Common myeloid progenitor, CD34-positive (primary cell): Measurements from ENCODE around the gene VPS33A.
A peak's percentile ranks its signal among the peaks of the same experiment; 100 is the strongest.

Source experiments
- CTCF ChIA-PET: fragments of 350-600 bp; sonication (Branson Sonifier 250); formaldehyde crosslinking; loops from one replicate; lab custom pipeline; 2021; ENCODE audit warnings: antibody characterized with exemption; lab: Charles Lee
- POLR2A ChIA-PET: fragments of 350-600 bp; sonication (Branson Sonifier 250); formaldehyde crosslinking; loops from one replicate; lab custom pipeline; 2021; ENCODE audit warnings: antibody characterized with exemption; lab: Charles Lee
- DNase-seq, 3 donors: peaks; one replicate each; pipeline versions ENCODE4 v3.0.0 to v3.0.0-alpha.2; 2013
- H3K27ac ChIP-seq, 2 experiments: 1 replicate in 1 of 2; 2 replicates in 1 of 2; pipeline ENCODE4 v1.7.0; 2013; ENCODE audit warnings: inconsistent platforms in 2 of 2, low read length in 2 of 2, mild to moderate bottlenecking in 2 of 2, low read depth in 1 of 2, moderate library complexity in 1 of 2; ENCODE audit not compliant: severe bottlenecking in 2 of 2, insufficient read depth in 1 of 2, poor library complexity in 1 of 2
- H3K27me3 ChIP-seq, 5 experiments: replicated peaks in 2 of 5; 1 replicate in 3 of 5; 2 replicates in 2 of 5; pipeline versions ENCODE4 v1.6.1 to v1.7.0; 2013; ENCODE audit warnings: low read length in 4 of 5, mild to moderate bottlenecking in 2 of 5, moderate library complexity in 2 of 5, inconsistent platforms in 1 of 5; ENCODE audit not compliant: insufficient read depth in 5 of 5, control insufficient read depth in 4 of 5
- H3K36me3 ChIP-seq, 4 experiments: 1 replicate in 2 of 4; 2 replicates in 2 of 4; pipeline versions ENCODE4 v1.6.1 to v1.7.0; 2013; ENCODE audit warnings: low read length in 3 of 4, control low read depth in 1 of 4, mild to moderate bottlenecking in 1 of 4; ENCODE audit not compliant: control insufficient read depth in 4 of 4, insufficient read depth in 4 of 4
- H3K4me1 ChIP-seq, 4 experiments: 1 replicate in 3 of 4; 2 replicates in 1 of 4; pipeline versions ENCODE4 v1.6.1 to v1.7.1; 2013; ENCODE audit warnings: low read length in 3 of 4, mild to moderate bottlenecking in 3 of 4, control low read depth in 1 of 4, inconsistent platforms in 1 of 4, moderate library complexity in 1 of 4; ENCODE audit not compliant: control insufficient read depth in 4 of 4, insufficient read depth in 4 of 4; ENCODE audit errors: control extremely low read depth in 1 of 4
- H3K4me3 ChIP-seq, 7 experiments: 1 replicate in 4 of 7; 2 replicates in 3 of 7; pipeline versions ENCODE4 v1.5.1 to v1.7.0; 2013; ENCODE audit warnings: mild to moderate bottlenecking in 7 of 7, low read length in 6 of 7, moderate library complexity in 6 of 7, inconsistent platforms in 2 of 7, low read depth in 2 of 7, control low read depth in 1 of 7; ENCODE audit not compliant: insufficient read depth in 4 of 7, control insufficient read depth in 1 of 7; ENCODE audit errors: extremely low read depth in 1 of 7
- H3K9me3 ChIP-seq, 5 experiments: 1 replicate in 4 of 5; 2 replicates in 1 of 5; pipeline versions ENCODE4 v1.6.1 to v1.7.1; 2013; ENCODE audit warnings: low read length in 4 of 5, mild to moderate bottlenecking in 2 of 5, inconsistent platforms in 1 of 5, low read depth in 1 of 5, moderate library complexity in 1 of 5; ENCODE audit not compliant: control insufficient read depth in 4 of 5, insufficient read depth in 2 of 5; ENCODE audit errors: control extremely low read depth in 1 of 5
- WGBS: methylation state at CpG from one replicate; pipeline ENCODE4 v1.1.5; 2013; ENCODE audit not compliant: insufficient coverage; 5-methylcytosine and 5-hydroxymethylcytosine counted together

The VPS33A gene

DNA sequence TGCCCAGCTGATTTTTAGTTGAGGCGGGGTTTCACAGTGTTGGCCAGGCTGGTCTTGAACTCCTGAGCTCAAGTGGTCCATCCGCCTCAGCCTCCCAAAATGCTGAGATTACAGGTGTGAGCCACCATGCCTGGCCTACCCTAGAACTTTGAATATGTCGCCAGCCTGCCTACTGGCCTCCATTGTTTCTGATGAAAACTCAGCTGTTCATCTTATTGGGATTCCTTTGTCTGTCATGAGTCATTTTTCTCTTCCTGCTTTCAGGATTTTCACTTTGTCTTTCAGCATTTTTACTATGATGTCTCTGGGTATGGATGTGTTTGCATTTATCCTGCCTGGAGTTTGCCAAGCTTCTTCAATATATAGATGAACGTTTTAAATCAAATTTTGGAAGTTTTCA is 70.9 kb downstream of the VPS33A start:
- POLR2A ChIA-PET = no interaction called here
- Histone ChIP-seq H3K36me3 (no peaks in the 10 kb centered on the region), H3K27me3 (peaks cover 0 to 4% (median 0%) of the 10 kb centered on the region in 5 experiments)

GRCh38 chr12:122194804-122195203 is 71.5 kb downstream of the VPS33A start:
- no peaks in the 10 kb centered on the region for H3K4me1 ChIP-seq
- H3K36me3 ChIP-seq = no peaks in the 10 kb centered on the region
- 80% methylated on average over 1 of the region's 1 CpG for WGBS
- ChIA-PET CTCF (interaction anchor here (0.7 to 4.8 kb wide), 4 partner anchors 36 to 65 kb away, joined by 3 to 27 read pairs (median 4); no protein-coding TSS in a partner anchor), POLR2A (no interaction called here)
- H3K9me3 ChIP-seq = peaks cover 0 to 3% (median 0%) of the 10 kb centered on the region in 5 experiments
- no peaks in the 10 kb centered on the region for H3K27me3 ChIP-seq
- DNase-seq = no peak
- no peak overlapping the region for H3K27ac ChIP-seq
- no peak overlapping the region for H3K4me3 ChIP-seq

More for the DNA sequence above, 70.9 kb downstream of the VPS33A start:
- WGBS = 100% methylated on average over 3 of the region's 4 CpGs
- H3K27ac ChIP-seq = no peak overlapping the region
- H3K9me3 ChIP-seq = peaks cover 0 to 3% (median 0%) of the 10 kb centered on the region in 5 experiments
- CTCF ChIA-PET = interaction anchor here (0.7 to 1.2 kb wide), 5 partner anchors 25 to 69 kb away, joined by 3 to 4 read pairs (median 3); no protein-coding TSS in a partner anchor
- DNase-seq = no peak
- no peak overlapping the region for H3K4me3 ChIP-seq
- H3K4me1 ChIP-seq = no peaks in the 10 kb centered on the region

- no peak overlapping the region for H3K4me3 ChIP-seq
- ChIA-PET POLR2A (no interaction called here), CTCF (interaction anchor here (1.0 to 4.8 kb wide), 11 partner anchors 9 to 166 kb away, joined by 3 to 27 read pairs (median 4); no protein-coding TSS in a partner anchor)
- no peak for DNase-seq
- WGBS = 96% methylated on average over 7 of the region's 11 CpGs
- H3K4me1 ChIP-seq = no peaks in the 10 kb centered on the region
- no peaks in the 10 kb centered on the region for H3K27me3 ChIP-seq
- H3K9me3 ChIP-seq = peaks cover 0 to 3% (median 0%) of the 10 kb centered on the region in 5 experiments
- H3K36me3 ChIP-seq = no peaks in the 10 kb centered on the region
- H3K27ac ChIP-seq = no peak overlapping the region
Observed at GRCh38 chr12:122192441-122192840, 73.9 kb downstream of the VPS33A start.

DNA sequence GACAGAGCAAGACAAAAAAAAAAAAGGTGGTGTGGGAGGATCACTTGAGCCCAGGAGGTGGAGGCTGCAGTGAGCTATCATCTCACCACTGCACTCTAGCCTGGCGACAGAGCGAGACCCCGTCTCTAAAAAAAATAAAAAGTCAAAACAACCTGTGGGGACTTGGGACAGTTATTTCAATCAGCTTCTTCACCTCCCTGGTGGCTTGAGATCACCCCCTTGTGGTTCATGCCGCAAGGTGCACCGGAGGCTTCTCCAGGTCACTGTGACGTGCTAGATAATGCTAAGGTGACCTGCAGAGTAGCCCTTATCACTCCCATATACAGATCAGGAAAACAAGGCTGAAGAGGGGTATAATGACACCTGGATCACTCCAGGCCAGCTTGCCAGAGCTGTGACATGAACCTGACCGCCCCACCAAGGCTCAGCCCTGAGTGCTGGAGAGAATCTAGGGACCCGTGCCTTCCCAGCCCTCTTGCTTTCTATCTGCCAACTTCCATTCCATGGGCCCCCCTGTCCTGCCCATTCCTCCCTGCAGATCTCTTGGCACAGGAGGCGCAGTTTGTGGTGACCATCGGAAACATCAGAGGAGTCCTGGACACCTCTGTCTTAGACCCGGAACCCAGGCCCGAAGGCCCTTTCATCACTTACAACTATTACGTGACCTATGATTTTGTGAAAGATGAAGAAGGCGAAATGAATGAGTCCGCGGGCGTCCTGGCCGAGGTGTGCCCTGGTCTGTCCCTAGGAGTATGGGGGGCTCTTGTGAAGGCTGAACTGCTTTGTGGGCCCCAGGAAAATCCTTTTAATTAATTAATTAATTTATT is 75.2 kb downstream of the VPS33A start:
- 49% methylated on average over 8 of the region's 18 CpGs for WGBS
- peak; percentile 71 to 86 (median 80) for DNase-seq
- Histone ChIP-seq H3K4me3 (no peak overlapping the region), H3K4me1 (no peaks in the 10 kb centered on the region), H3K27ac (no peak overlapping the region), H3K27me3 (no peaks in the 10 kb centered on the region), H3K9me3 (peaks cover 0 to 3% (median 0%) of the 10 kb centered on the region in 5 experiments), H3K36me3 (no peaks in the 10 kb centered on the region)
- ChIA-PET POLR2A (no interaction called here), CTCF (interaction anchor here (0.6 to 4.8 kb wide), 30 partner anchors 10 to 336 kb away, joined by 3 to 27 read pairs (median 4); partner anchors contain the start of genes IL31 and RSRC2)

DNA sequence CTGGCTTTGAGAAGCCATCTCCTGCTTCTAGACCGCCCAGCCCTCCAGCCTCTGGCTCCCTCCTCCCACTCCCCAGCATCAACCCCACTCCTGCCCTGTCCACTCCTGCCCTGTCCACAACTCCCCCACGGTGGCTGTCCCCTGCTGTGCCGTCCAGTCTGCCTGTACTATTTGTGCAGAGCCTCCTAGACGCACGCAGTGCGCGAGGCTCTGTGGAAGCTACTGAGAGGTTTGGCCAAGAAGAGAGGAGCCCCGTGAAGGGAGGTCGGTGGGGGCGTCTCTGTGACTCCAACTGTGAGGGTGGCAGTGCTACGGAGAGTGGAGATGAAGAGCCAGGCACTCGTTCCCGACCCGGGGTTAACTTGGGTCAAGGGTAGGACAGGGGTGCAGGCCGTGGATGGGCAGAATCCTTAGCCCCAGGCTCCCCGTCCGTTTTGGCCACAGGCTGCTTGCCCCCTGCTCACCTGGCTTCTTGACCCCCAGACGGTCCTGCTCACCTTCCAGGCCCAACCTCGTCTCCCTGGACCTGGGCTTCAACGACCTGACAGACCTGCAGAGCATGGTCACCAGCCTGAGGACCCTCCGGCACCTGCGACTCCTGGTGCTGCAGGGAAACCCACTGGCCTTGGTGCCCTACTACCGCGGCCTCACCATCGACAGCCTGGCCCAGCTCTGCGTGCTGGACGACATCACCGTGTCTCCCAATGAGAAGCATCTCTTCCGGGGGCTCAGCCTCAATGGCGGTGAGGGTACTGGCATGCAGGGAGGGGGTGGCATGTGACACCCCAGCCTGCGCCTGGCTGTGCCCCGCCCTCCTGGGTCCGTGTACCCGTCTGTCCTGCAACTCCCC is 76.4 kb downstream of the VPS33A start:
- H3K27ac ChIP-seq = no peak overlapping the region

DNA sequence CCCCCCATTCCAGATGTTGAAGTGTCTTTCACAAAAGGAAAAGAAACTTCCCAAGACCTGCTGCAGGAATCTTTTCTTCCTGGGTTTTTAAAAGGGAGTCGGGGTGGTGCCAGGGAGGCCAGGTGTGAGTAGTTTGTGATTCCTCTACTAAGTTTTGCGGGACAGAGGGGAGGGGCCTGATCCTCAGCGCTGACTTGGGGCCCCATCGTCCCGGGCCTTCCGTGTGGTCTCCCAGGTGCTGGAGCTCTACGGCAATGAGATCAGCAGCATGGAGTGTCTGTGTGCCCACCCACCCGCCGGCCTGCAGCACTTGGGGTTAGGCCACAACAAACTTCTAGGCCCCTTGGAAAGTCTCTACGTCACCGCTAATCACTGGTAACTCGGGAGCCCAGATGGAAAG is 78.8 kb downstream of the VPS33A start:
- Histone ChIP-seq H3K27me3 (no peaks in the 10 kb centered on the region), H3K9me3 (no peaks in the 10 kb centered on the region), H3K4me1 (peaks cover 0 to 20% (median 19%) of the 10 kb centered on the region in 4 experiments), H3K27ac (no peak overlapping the region), H3K36me3 (no peaks in the 10 kb centered on the region), H3K4me3 (no peak overlapping the region)
- ChIA-PET POLR2A (no interaction called here), CTCF (interaction anchor here (1.4 kb wide), 1 partner anchor 133 kb away, joined by 3 read pairs; no protein-coding TSS in a partner anchor)
- DNase-seq = no peak
- WGBS = 100% methylated on average over 8 of the region's 12 CpGs

More for the DNA sequence above, 76.4 kb downstream of the VPS33A start:
- Histone ChIP-seq H3K4me1 (peaks cover 0 to 2% (median under 1%) of the 10 kb centered on the region in 4 experiments), H3K36me3 (no peaks in the 10 kb centered on the region), H3K9me3 (no peaks in the 10 kb centered on the region), H3K27me3 (no peaks in the 10 kb centered on the region), H3K4me3 (no peak overlapping the region)
- WGBS = 97% methylated on average over 33 of the region's 34 CpGs
- DNase-seq = no peak
- ChIA-PET POLR2A (no interaction called here), CTCF (interaction anchor here (0.6 to 4.8 kb wide), 18 partner anchors 12 to 272 kb away, joined by 3 to 27 read pairs (median 5); no protein-coding TSS in a partner anchor)
